Spinal cord (tissue), 10 donors: ENCODE results near the gene IL36RN. TPM values are rescaled to one million over a fixed set of nuclear protein-coding genes. Genes with fewer than 3 reads are reported as not detected.
A peak's percentile ranks its signal among the peaks of the same experiment; 100 is the strongest.

ENCODE experiments used
- DNase-seq, 6 donors: peaks; one replicate each; pipeline versions ENCODE4 v3.0.0 to v3.0.0-alpha.2; 2013 to 2015; ENCODE audit warnings: low spot score in 6 of 6, low read depth in 4 of 6
- H3K27ac ChIP-seq: one replicate; pipeline ENCODE4 v1.5.1; 2013; ENCODE audit warnings: low read depth, low read length, control low read depth
- H3K27me3 ChIP-seq: one replicate; pipeline ENCODE4 v1.6.1; 2013; ENCODE audit warnings: low read length; ENCODE audit not compliant: control insufficient read depth, insufficient read depth
- H3K36me3 ChIP-seq: one replicate; pipeline ENCODE4 v1.6.1; 2013; ENCODE audit warnings: low read length; ENCODE audit not compliant: control insufficient read depth, insufficient read depth
- H3K4me1 ChIP-seq: one replicate; pipeline ENCODE4 v1.6.1; 2013; ENCODE audit warnings: low read length; ENCODE audit not compliant: control insufficient read depth, insufficient read depth
- H3K4me3 ChIP-seq: one replicate; pipeline ENCODE4 v1.5.1; 2013; ENCODE audit warnings: low read depth, low read length, control low read depth
- H3K9me3 ChIP-seq: one replicate; pipeline ENCODE4 v1.6.1; 2013; ENCODE audit warnings: low read length; ENCODE audit not compliant: control insufficient read depth, insufficient read depth
- WGBS: methylation state at CpG from one replicate; pipeline ENCODE4 v1.1.5; 2013; ENCODE audit warnings: missing lambda C conversion rate; ENCODE audit not compliant: insufficient coverage; 5-methylcytosine and 5-hydroxymethylcytosine counted together
- polyA plus RNA-seq, 2 donors: library from polyadenylated mRNA; unstranded; fragments of 120-200 nt; gene quantifications; one replicate each; pipeline ENCODE4 v1.2.1, GENCODE V29; 2013; ENCODE audit not compliant: insufficient read length in 2 of 2
- total RNA-seq, 2 donors: library from RNA; depleted of rRNA in 1 of 2; stranded (reverse); fragments of 120-200 nt in 1 of 2; fragments of >200 nt in 1 of 2; gene quantifications; one replicate each; pipeline versions ENCODE4 v1.2.3 to v1.2.4, GENCODE V29; 2013 to 2014
- donor health status: healthy.

The IL36RN gene
- total and polyA plus RNA-seq, 4 donors: 0.11 TPM; not detected in 3

DNA sequence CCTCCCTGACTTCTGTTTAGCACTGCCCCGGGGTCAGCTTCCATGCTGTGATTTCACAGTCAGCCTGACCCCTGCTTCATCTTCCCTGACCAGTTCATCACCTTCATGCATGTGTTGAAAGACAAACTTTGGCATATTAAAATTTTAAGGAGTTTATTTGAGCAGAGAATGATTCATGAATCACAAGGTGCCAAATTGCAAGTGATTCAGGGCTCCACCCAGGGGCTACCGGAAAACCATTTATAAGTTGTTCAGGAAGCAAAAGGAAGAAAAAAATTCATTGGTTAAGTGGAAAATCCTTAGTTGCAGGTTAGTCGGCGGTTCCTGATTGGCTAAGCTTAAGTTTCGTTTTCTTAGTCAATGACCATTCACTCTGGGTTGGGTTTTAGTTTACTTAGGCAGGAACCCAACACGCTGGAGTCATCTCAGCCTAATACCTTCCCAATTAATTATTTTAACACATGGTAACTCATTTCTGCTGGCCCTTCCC is 19.4 kb downstream of the IL36RN start:
- peak in 1 of 6 donors; percentile 18 for DNase-seq
- Histone ChIP-seq H3K9me3 (no peaks in the 10 kb centered on the region), H3K4me1 (no peaks in the 10 kb centered on the region), H3K4me3 (no peak overlapping the region), H3K36me3 (no peaks in the 10 kb centered on the region), H3K27me3 (no peaks in the 10 kb centered on the region), H3K27ac (no peak overlapping the region)
- WGBS: 83% methylated on average over 2 of the region's 6 CpGs

DNA sequence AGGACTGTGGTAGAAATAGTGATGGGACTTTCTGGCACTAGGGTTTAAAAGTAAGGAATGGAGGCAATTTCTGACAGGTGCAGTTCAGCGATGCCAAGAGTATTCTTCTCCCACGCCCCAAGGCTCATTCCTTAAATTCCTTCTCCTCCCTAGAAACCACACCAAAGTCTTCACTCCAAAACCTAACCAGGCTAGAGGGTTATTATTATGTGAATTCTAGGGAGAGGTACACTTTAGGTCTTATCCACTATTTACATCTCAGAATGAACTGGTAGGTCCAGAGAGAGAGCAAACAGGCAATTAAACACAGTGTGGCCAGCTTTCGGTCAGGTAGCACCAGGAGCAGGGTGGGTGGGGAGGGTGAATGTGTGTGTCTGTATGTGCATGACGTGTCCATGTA is 20.1 kb downstream of the IL36RN start:
- H3K4me3 ChIP-seq: no peak overlapping the region
- no peaks in the 10 kb centered on the region for H3K27me3 ChIP-seq
- no peaks in the 10 kb centered on the region for H3K9me3 ChIP-seq
- DNase-seq: no peak
- H3K36me3 ChIP-seq: no peaks in the 10 kb centered on the region
- H3K4me1 ChIP-seq: no peaks in the 10 kb centered on the region
- H3K27ac ChIP-seq: no peak overlapping the region
- 60% methylated on average over 1 of the region's 4 CpGs for WGBS

- WGBS: 13% methylated on average over 2 of the region's 9 CpGs
- no peak overlapping the region for H3K4me3 ChIP-seq
- H3K9me3 ChIP-seq: no peaks in the 10 kb centered on the region
- no peaks in the 10 kb centered on the region for H3K4me1 ChIP-seq
- no peaks in the 10 kb centered on the region for H3K36me3 ChIP-seq
- no peak overlapping the region for H3K27ac ChIP-seq
- H3K27me3 ChIP-seq: no peaks in the 10 kb centered on the region
- peak in 5 of 6 donors; percentile 9 to 70 (median 22) for DNase-seq
These were observed 21.1 kb downstream of the IL36RN start for GRCh38 chr2:113080134-113080533.

- Histone ChIP-seq H3K27me3 (no peaks in the 10 kb centered on the region), H3K9me3 (no peaks in the 10 kb centered on the region), H3K36me3 (no peaks in the 10 kb centered on the region), H3K4me1 (no peaks in the 10 kb centered on the region), H3K27ac (no peak overlapping the region), H3K4me3 (no peak overlapping the region)
- 83% methylated on average over 1 of the region's 2 CpGs for WGBS
- no peak for DNase-seq
These were observed 22.7 kb downstream of the IL36RN start for GRCh38 chr2:113081488-113082210.

DNA sequence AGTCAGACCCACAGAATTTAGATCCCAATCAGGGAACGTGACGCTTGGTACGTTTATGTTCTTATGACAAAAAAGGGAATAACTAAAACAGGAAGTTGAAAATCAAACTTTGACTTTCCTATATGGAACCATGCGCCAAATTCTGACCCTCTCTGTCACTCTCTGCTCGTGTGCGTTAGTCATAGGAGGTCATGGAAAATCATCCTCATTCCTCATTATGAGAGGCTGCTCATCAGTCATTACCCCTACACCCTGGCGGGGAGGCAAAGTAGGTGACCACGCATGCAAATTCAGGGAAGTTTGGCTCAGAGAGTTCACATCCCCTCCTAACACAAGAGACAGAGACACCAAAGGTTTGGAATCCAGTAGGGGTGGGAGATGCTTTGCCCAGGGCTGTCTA is 24.3 kb downstream of the IL36RN start:
- no peaks in the 10 kb centered on the region for H3K4me1 ChIP-seq
- H3K9me3 ChIP-seq: no peaks in the 10 kb centered on the region
- no peak overlapping the region for H3K27ac ChIP-seq
- no peaks in the 10 kb centered on the region for H3K27me3 ChIP-seq
- H3K4me3 ChIP-seq: no peak overlapping the region
- DNase-seq: no peak
- 60% methylated on average over 1 of the region's 8 CpGs for WGBS
- no peaks in the 10 kb centered on the region for H3K36me3 ChIP-seq

- 69% methylated on average over 2 of the region's 5 CpGs for WGBS
- Histone ChIP-seq H3K9me3 (no peaks in the 10 kb centered on the region), H3K4me3 (no peak overlapping the region), H3K27ac (no peak overlapping the region), H3K36me3 (no peaks in the 10 kb centered on the region), H3K4me1 (no peaks in the 10 kb centered on the region), H3K27me3 (no peaks in the 10 kb centered on the region)
- no peak for DNase-seq
These were observed 25.4 kb downstream of the IL36RN start for GRCh38 chr2:113084249-113085000.

DNA sequence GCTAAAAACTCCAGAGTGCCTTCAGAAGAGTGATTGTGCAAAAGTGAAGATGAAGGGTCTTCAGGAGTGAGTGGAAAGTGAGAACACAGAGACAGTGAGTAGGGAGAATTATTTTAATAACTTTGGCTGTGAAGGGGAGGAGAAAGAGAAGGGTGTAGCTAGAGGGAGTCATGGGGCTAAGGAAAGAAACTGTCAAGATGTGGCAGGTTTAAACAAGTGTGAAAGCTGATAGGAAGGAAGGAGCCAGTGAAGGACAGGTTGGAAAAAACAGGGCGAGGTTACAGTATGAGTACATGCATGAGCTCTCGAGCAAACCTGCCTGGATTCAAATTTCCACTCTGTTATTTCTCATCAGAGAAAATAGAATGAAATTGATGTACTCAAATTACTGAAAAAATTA is 26.5 kb downstream of the IL36RN start:
- no peak overlapping the region for H3K27ac ChIP-seq
- H3K4me1 ChIP-seq: no peaks in the 10 kb centered on the region
- H3K4me3 ChIP-seq: no peak overlapping the region
- WGBS: no CpG with 5 or more reads among the region's 2 CpGs
- DNase-seq: no peak
- H3K9me3 ChIP-seq: no peaks in the 10 kb centered on the region
- no peaks in the 10 kb centered on the region for H3K36me3 ChIP-seq
- no peaks in the 10 kb centered on the region for H3K27me3 ChIP-seq

DNA sequence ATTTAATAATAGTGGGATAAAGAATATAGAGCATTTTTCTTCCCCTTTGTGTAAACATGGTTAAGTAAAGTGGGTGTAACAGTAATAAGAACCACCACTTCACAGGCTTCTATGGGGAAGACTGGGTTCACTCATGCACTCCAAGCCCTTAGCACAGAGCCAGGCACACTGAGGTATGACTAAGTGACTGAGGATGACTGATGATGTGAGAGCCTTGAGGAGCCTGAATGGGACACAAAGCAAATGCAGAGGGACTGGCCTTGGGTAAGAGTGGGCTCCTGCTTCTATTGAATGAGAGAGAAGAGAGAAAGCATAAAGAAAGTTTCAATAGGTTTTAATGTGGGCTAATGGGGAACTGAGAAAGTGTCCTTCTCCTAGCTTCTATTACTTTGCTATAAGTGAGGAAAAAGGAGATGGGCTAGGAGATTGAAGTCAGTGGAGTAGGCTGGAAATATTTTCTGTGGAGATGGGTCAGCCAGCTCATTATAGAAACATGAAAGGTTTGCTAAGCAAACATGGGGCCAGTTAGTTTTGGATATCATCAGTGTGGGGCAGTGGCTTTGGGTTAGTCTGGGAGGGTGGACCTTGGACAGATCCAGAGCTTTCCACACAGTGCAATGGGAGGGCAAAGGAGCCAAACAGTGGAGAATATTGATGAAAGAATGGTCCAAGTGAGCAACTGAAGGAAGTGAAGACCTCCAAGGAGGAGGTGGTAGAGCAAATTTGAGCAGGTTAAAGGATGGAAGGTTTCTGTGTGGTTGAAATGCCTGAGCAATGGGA is 29.4 kb downstream of the IL36RN start:
- H3K4me1 ChIP-seq: no peaks in the 10 kb centered on the region
- H3K27ac ChIP-seq: no peak overlapping the region
- H3K27me3 ChIP-seq: no peaks in the 10 kb centered on the region
- H3K9me3 ChIP-seq: no peaks in the 10 kb centered on the region
- H3K36me3 ChIP-seq: no peaks in the 10 kb centered on the region
- no peak overlapping the region for H3K4me3 ChIP-seq
- DNase-seq: no peak

DNA sequence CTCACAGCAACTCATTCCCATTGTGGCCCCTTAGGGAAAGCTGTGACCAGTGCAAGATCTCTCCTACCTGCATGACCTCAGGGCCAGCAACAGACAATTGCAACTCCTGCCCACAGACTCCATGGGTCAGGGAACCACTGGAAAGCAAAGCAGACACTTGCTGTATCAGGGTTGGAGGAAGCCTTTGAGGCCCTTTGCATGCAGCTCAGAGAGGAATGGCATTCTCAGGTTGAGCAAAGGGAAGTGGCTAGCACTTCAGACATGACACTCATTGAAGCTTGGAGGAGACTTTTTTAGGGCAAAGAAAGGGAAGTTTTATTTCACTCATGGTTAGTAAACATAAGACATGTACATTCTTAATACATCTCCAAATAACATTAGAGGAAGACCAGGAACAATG is 30.9 kb downstream of the IL36RN start:
- DNase-seq: no peak
- Histone ChIP-seq H3K27ac (no peak overlapping the region), H3K4me3 (no peak overlapping the region), H3K9me3 (no peaks in the 10 kb centered on the region), H3K27me3 (no peaks in the 10 kb centered on the region), H3K4me1 (no peaks in the 10 kb centered on the region), H3K36me3 (no peaks in the 10 kb centered on the region)
